Stomach (tissue), 4 donors: ENCODE results near the gene HSF4.

Experiments
- CTCF ChIP-seq, 7 experiments: fragments of 450-650 bp in 4 of 7; fragments of 200-600 bp in 3 of 7; sonication (generic) in 3 of 7; IDR thresholded peaks; one replicate each; pipeline ENCODE4 v1.5.1; 2016 to 2019; ENCODE audit warnings: antibody characterized with exemption in 7 of 7, control low read depth in 2 of 7, mild to moderate bottlenecking in 1 of 7
- EP300 ChIP-seq: sonication (generic); formaldehyde crosslinking; IDR thresholded peaks from one replicate; pipeline ENCODE4 v1.6.1; 2017; ENCODE audit warnings: antibody characterized with exemption
- POLR2A ChIP-seq, 4 donors: fragments of 450-650 bp; IDR thresholded peaks; one replicate each; pipeline ENCODE4 v1.6.1; 2016; ENCODE audit warnings: antibody characterized with exemption in 4 of 4, control low read depth in 2 of 4, mild to moderate bottlenecking in 1 of 4, moderate library complexity in 1 of 4
- POLR2AphosphoS5 ChIP-seq, 3 donors: sonication (generic); formaldehyde crosslinking; IDR thresholded peaks; one replicate each; pipeline ENCODE4 v1.6.1; 2016; ENCODE audit warnings: antibody characterized with exemption in 3 of 3

GRCh38 chr16:67188798-67189197 lies 24.3 kb downstream of the HSF4 start:
- TF ChIP-seq CTCF (IDR thresholded peaks at IDR 0.05) = no peak
- TF ChIP-seq POLR2AphosphoS5 (IDR thresholded peaks at IDR 0.05) = no peak
- TF ChIP-seq EP300 = no peak
- no peak for TF ChIP-seq POLR2A (IDR thresholded peaks at IDR 0.05)
